DND-41 (cell line): ENCODE data around the gene GREB1.

Experiments
- ATAC-seq: fragments of 200-7000 bp; cut with Tn5 transposase; 3 replicates; pipeline ENCODE4 v1.9.1; 2021; ENCODE audit warnings: low read depth; ENCODE audit not compliant: insufficient read depth
- DNase-seq: peaks from one replicate; pipeline ENCODE4 v3.0.0-alpha.2; 2020
- H2AFZ ChIP-seq: 2 replicates; pipeline ENCODE4 v1.6.0; 2012; ENCODE audit warnings: low read depth, low read length
- H3K27ac ChIP-seq: 2 replicates; pipeline ENCODE4 v1.5.1; 2012; ENCODE audit warnings: low read length, inconsistent platforms
- H3K27me3 ChIP-seq: fragments of 200-600 bp; sonication (generic); 2 replicates; pipeline ENCODE4 v1.6.0; 2012; ENCODE audit warnings: low read length, mild to moderate bottlenecking, inconsistent platforms; ENCODE audit not compliant: insufficient read depth, poor library complexity
- H3K36me3 ChIP-seq: 2 replicates; pipeline ENCODE4 v1.5.1; 2012; ENCODE audit warnings: low read length, inconsistent platforms; ENCODE audit not compliant: insufficient read depth
- H3K4me1 ChIP-seq: 2 replicates; pipeline ENCODE4 v1.5.1; 2012; ENCODE audit warnings: mild to moderate bottlenecking, low read length; ENCODE audit not compliant: insufficient read depth
- H3K4me2 ChIP-seq: 2 replicates; pipeline ENCODE4 v1.6.0; 2012; ENCODE audit warnings: mild to moderate bottlenecking, moderate library complexity, low read length, inconsistent platforms; ENCODE audit not compliant: insufficient read depth
- H3K4me3 ChIP-seq, 2 experiments: fragments of 200-600 bp in 1 of 2; shearing (Covaris generic) in 1 of 2; 2 replicates each; pipeline ENCODE4 v1.5.1; 2012 to 2016; ENCODE audit warnings: inconsistent platforms in 2 of 2, low read length in 2 of 2, mild to moderate bottlenecking in 2 of 2, low read depth in 1 of 2, moderate library complexity in 1 of 2
- H3K79me2 ChIP-seq: 2 replicates; pipeline ENCODE4 v1.6.0; 2012; ENCODE audit warnings: low read length, inconsistent platforms; ENCODE audit not compliant: insufficient read depth
- H3K9ac ChIP-seq: 2 replicates; pipeline ENCODE4 v1.6.0; 2012; ENCODE audit warnings: low read depth, mild to moderate bottlenecking, inconsistent platforms, low read length, moderate library complexity
- H3K9me3 ChIP-seq: 2 replicates; pipeline ENCODE4 v1.5.1; 2012; ENCODE audit warnings: low read length, moderate library complexity, mild to moderate bottlenecking, inconsistent platforms; ENCODE audit not compliant: insufficient read depth, severe bottlenecking
- H4K20me1 ChIP-seq: 2 replicates; pipeline ENCODE4 v1.6.0; 2012; ENCODE audit warnings: low read length; ENCODE audit not compliant: insufficient read depth
- EZH2 ChIP-seq: IDR thresholded peaks from 3 replicates; pipeline ENCODE4 v1.6.1; 2012; ENCODE audit warnings: borderline replicate concordance, low read depth, mild to moderate bottlenecking, moderate library complexity, low read length, inconsistent platforms; ENCODE audit not compliant: severe bottlenecking
- TF ChIP-seq, protein P1 (sequence below): IDR thresholded peaks from 2 replicates; pipeline ENCODE4 v1.5.1; 2012; ENCODE audit warnings: borderline replicate concordance, low read length, moderate library complexity, mild to moderate bottlenecking; ENCODE audit not compliant: poor library complexity, severe bottlenecking; ENCODE audit errors: extremely low read depth

The GREB1 gene

DNA sequence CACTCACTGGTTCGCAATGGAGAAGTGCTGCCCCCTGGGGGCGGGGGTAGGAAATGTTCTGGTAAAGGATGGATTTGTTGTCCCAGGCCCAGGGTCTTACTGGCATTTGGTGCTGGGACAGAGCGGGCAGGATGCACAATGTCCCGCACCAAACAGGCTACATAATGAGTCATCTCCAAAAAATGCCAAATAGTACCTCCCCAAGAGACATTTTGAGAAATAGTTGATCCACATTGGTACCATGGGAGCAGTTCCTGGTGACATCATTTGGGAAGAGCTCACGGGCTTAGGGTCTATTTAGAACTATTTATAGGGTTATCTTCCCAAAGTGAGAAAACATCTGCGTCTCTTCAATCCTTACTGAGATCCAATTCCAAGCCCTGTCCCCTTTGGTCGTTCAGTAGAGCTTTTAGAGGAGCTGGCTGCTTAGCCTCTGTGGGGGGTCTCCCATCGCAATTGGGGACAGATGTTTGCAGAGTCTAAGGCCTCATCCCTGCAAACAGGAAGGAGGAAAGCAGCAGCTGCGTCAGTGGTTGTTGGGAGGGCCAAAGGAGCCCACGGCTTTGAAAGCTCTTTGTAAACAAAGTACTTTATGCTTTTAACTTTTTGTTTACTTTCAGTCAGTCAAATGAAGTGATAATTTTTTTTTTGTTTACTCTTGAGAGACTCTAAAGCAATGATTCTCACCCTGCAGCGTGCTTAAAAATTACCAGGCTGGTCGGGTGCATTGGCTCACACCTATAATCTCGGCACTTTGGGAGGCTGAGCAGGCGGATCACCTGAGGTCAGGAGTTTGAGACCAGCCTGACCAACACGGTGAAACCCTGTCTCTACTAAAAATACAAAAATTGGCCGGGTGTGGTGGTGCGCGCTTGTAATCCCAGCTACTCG lies 49.3 kb downstream of the GREB1 start:
- TF ChIP-seq EZH2 = no peak
- TF ChIP-seq, protein P1, sequence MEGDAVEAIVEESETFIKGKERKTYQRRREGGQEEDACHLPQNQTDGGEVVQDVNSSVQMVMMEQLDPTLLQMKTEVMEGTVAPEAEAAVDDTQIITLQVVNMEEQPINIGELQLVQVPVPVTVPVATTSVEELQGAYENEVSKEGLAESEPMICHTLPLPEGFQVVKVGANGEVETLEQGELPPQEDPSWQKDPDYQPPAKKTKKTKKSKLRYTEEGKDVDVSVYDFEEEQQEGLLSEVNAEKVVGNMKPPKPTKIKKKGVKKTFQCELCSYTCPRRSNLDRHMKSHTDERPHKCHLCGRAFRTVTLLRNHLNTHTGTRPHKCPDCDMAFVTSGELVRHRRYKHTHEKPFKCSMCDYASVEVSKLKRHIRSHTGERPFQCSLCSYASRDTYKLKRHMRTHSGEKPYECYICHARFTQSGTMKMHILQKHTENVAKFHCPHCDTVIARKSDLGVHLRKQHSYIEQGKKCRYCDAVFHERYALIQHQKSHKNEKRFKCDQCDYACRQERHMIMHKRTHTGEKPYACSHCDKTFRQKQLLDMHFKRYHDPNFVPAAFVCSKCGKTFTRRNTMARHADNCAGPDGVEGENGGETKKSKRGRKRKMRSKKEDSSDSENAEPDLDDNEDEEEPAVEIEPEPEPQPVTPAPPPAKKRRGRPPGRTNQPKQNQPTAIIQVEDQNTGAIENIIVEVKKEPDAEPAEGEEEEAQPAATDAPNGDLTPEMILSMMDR = peak; percentile 88
- Histone ChIP-seq H3K79me2 (no peaks in the 10 kb centered on the region), H3K9ac (no peak overlapping the region), H3K9me3 (no peaks in the 10 kb centered on the region), H4K20me1 (no peaks in the 10 kb centered on the region), H3K4me1 (no peaks in the 10 kb centered on the region), H3K4me3 (no peak overlapping the region), H3K27ac (no peak overlapping the region), H3K36me3 (no peaks in the 10 kb centered on the region), H3K4me2 (no peak overlapping the region), H3K27me3 (no peaks in the 10 kb centered on the region), H2AFZ (no peak overlapping the region)
- ATAC-seq (peak; percentile 69; the same call in 2 of the 3 replicates), DNase-seq (peak; percentile 70)

DNA sequence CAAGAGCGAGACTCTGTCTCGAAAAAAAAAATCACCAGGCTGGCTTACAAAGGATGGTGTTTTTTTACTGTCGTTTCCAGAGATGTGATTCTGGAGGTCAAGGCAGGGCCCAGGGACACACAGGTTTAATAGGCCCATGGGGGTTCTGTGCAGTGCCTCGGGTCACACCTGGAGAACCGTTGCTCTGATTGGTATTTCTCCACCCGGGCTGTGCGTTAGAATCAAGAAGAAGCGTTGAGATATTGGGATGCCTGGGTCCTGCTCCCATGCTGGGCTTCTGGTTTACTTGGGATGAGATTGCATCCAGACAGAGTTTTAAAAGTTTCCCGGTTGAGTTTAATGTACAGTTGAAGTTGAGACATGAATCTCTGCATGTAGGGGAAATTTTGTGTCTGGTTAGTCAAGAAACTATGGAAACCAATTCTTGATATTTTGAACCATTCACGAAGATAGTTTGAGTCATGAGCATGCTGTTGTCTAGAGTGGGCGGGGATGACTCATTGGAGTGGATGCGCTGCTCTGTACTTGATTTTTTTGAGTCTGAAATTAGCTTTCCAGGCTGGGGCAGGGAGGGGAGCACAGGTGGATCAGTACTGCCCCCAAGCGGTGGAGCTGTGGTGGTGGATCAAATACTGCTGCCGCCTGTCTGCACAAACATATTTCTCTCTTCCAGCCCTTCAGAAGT lies 50.1 kb downstream of the GREB1 start:
- Histone ChIP-seq H3K79me2 (no peaks in the 10 kb centered on the region), H3K9me3 (no peaks in the 10 kb centered on the region), H3K4me1 (no peaks in the 10 kb centered on the region), H3K27me3 (no peaks in the 10 kb centered on the region), H3K27ac (no peak overlapping the region), H3K9ac (no peak overlapping the region), H4K20me1 (no peaks in the 10 kb centered on the region; the same call in 1 of the 2 replicates), H2AFZ (no peak overlapping the region), H3K4me2 (no peak overlapping the region), H3K36me3 (no peaks in the 10 kb centered on the region), H3K4me3 (no peak overlapping the region)
- TF ChIP-seq EZH2 = no peak
- TF ChIP-seq, protein P1 = peak; percentile 82
- ATAC-seq = peak; percentile 85
- DNase-seq = peak; percentile 70

GRCh38 chr2:11584525-11585056 lies 50.7 kb downstream of the GREB1 start:
- H4K20me1 ChIP-seq = no peaks in the 10 kb centered on the region; the same call in 1 of the 2 replicates
- no peak overlapping the region for H3K9ac ChIP-seq
- no peak overlapping the region for H3K27ac ChIP-seq
- no peaks in the 10 kb centered on the region for H3K36me3 ChIP-seq
- no peak overlapping the region for H3K4me3 ChIP-seq
- H3K9me3 ChIP-seq = no peaks in the 10 kb centered on the region
- H3K4me2 ChIP-seq = no peak overlapping the region
- no peaks in the 10 kb centered on the region for H3K4me1 ChIP-seq
- H2AFZ ChIP-seq = no peak overlapping the region
- TF ChIP-seq EZH2 = no peak
- TF ChIP-seq, protein P1 = no peak
- no peaks in the 10 kb centered on the region for H3K27me3 ChIP-seq
- ATAC-seq = no peak
- no peaks in the 10 kb centered on the region for H3K79me2 ChIP-seq
- DNase-seq = no peak
